H1 (cell line): ENCODE data around the gene NAV2. TPM values are rescaled to one million over a fixed set of nuclear protein-coding genes. Genes with fewer than 3 reads are reported as not detected.

Experiments
- POLR2AphosphoS5 ChIP-seq: IDR thresholded peaks from 2 replicates; pipeline ENCODE4 v1.6.1; 2011; ENCODE audit warnings: low read depth, low read length
- USF2 ChIP-seq: IDR thresholded peaks from 2 replicates; pipeline ENCODE4 v1.6.1; 2011; ENCODE audit warnings: low read length, improper control_type of control experiment
- polyA plus RNA-seq, 7 experiments: library from polyadenylated mRNA; depleted of rRNA in 3 of 7; stranded (reverse) in 5 of 7; unstranded in 2 of 7; fragments of >200 nt in 5 of 7; fragments of 200-250 nt in 2 of 7; gene quantifications; 1 replicate in 5 of 7; 2 replicates in 1 of 7; 4 replicates in 1 of 7; pipeline versions ENCODE4 v1.2.1 to v1.2.3, GENCODE V29; 2011 to 2013; ENCODE audit warnings: missing spikeins in 2 of 7, mixed read lengths in 2 of 7
- total RNA-seq: library from RNA; stranded (reverse); fragmentation: NEBNext Ultra II Directional; extraction: Animal tissue kit (Norgen Biotek cat#: 25700); gene quantifications from 2 replicates; pipeline ENCODE4 v1.2.1, GENCODE V29; 2021

Gene NAV2
- total and polyA plus RNA-seq, 2 of the 8 experiments (the other 6 are each of a cell fraction or from before 2014, with no cell fraction given): 35.6 to 73.6 TPM

- TF ChIP-seq USF2: no peak
- TF ChIP-seq POLR2AphosphoS5: no peak
Measured at GRCh38 chr11:20035375-20035700, 322.7 kb downstream of the NAV2 start (continued).
